Right lung (tissue), 5 donors: Measurements from ENCODE around the gene CDC26. TPM values are rescaled to one million over a fixed set of nuclear protein-coding genes. Genes with fewer than 3 reads are reported as not detected.
A peak's percentile ranks its signal among the peaks of the same experiment; 100 is the strongest.
"Not testable (repeated sequence)": the region's sequence is repeated elsewhere in the genome, so short reads cannot be mapped to it uniquely, and the experiment has no call there.

Experiments
- DNase-seq, 2 donors: peaks; one replicate each; pipeline ENCODE4 v3.0.0-alpha.2; 2013
- polyA plus RNA-seq, 5 donors: library from polyadenylated mRNA; unstranded; fragments of 120-200 nt; gene quantifications; one replicate each; pipeline versions ENCODE4 v1.2.1 to v1.2.3, GENCODE V29; 2013; ENCODE audit warnings: inconsistent platforms in 1 of 5, low replicate concordance in 1 of 5; ENCODE audit not compliant: insufficient read length in 5 of 5, insufficient read depth in 1 of 5

The CDC26 gene
- polyA plus RNA-seq, 5 donors, result 30.3 to 38.4 (median 34.8) TPM

DNA sequence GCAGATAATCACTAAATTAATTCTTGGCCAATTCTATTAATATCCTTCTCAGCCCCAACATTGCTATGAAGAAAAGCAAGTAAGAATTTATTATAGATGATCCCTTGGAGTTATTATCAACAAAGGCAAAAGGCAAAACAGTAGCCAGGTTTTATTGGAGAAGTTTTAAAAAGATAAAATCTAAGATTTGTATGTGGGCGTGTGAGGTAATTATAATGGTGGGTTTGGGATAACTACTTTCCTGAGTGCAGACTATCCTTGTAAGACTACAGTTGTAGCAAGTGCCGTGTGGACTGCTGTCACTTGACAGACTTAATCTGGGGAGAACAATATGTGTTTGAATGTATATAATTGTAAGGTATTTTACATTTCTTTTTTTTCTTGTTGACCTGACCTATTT, 30.8 kb downstream of the CDC26 start:
- no peak for DNase-seq

DNA sequence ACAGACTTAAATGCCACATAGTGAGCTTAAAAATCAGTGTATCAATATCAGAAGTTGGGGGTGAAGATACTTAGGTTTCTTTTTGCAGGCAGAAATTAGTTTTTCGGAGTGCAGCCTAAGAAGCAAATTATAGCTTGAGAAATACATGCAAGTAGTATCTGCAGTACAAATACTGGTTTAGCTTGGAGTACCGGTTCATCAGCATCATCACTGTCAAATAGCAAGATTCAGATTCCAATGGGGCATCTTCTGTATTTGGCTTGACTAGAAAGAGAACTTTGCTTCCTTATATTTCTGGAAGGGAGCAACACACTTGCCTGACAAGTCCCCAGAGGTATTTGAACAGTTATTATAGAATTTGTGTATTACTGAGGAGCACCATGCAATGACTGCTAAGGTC, 34.2 kb downstream of the CDC26 start:
- no peak for DNase-seq

DNA sequence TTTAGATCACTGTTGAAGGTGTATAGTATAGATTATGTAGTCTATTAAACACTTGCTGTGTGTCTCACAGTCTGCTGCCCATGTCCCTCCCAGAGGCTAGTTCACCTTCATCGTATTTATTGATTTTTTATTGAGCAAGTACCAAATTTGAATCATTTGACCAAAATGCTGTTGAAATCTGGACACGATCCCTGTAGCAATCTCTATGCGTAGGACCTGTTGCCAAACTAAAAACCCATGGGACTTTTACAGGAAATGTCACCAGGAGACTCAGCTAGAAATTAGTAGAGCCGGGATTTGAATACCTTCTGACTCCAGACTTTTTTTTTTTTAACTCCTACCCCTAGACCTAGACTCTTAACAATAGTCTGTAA, 36.5 kb downstream of the CDC26 start:
- DNase-seq, result no peak

DNA sequence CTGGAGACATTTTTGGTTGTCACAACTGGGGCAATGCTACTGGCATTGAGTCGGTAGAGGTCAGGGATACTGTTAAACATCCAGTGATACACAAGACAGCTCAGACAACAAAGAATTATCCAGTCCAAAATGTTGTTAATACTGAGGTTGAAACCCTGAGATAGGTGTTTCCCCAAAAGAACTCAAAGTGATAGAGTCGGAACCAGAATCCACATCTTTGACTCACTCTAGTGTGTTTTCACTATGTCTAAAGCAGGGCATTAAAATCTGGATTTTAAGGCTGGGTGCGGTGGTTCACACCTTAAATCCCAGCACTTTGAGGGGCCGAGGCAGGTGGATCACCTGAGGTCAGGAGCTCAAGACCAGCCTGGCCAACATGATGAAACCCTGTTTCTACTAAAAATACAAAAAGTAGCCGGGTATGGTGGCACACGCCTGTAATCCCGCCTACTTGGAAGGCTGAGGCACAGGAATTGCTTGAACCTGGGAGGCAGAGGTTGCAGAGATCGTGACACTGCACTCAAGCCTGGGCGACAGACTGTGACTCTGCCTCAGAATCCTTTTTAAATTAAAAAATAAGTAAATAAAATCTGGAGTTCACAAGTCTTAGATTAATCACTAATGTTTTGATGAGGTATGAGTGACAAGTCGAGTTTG, 37.0 kb downstream of the CDC26 start:
- DNase-seq, result no peak

DNA sequence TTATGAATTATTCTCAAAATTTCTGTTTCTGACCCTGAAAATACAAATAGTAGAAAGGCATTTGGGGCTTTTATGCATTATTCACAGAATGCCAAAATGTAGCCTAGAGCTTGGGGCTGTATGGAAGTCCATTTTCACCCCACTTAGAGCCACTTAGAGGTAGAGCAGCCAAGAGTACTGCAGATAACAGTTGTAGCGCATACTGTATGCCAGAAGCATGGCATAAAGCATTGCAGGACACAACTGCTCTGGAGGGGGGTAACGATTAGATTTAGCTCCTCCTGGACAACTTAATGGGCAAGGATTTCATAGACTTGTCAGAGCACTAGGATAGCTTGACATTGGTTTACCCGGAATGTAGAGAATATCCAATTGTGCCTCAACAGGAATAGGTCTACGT, 38.3 kb downstream of the CDC26 start:
- DNase-seq, result no peak

DNA sequence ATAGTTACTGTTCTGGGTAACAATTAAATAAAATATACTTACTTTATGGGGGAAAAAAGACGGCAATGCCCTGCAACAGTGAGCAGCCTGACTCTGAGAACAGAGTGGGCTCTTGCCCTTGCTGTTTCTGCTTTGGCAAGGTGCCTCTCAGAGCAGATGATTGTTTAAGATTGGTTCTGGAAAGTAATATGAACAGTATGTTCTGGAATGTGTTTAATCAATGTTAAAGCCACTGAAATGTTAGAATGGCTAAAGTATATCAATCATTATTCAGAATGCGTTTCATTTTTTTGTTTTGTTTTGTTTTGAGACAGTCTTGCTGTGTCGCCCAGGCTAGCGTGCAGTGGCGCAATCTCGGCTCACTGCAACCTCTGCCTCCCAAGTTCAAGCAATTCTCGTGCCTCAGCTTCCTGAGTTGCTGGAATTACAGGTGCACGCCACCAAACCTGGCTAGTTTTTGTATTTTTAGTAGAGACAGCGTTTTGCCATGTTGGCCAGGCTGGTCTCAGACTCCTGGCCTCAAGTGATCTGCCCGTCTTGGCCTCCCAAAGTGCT, 39.6 kb downstream of the CDC26 start:
- not testable (repeated sequence) for DNase-seq

DNA sequence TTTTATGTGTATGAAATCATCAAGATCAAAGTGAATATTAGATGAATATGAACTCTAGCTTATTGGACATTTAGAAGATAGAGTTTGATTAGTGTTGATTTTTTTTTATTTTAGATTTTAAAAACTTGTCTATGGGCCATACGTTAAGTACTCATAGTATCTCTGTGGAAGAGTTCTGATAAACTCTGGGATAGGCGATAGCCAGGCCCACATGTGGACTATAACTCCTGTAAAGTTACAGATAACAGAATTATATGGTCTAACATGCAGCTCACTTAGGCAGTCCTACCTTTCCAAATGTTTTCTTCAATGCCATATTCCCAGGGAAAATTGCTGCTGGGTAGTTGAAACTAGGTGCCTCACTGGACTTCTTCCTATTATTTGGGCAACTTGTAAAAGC, 43.7 kb downstream of the CDC26 start:
- no peak for DNase-seq

DNA sequence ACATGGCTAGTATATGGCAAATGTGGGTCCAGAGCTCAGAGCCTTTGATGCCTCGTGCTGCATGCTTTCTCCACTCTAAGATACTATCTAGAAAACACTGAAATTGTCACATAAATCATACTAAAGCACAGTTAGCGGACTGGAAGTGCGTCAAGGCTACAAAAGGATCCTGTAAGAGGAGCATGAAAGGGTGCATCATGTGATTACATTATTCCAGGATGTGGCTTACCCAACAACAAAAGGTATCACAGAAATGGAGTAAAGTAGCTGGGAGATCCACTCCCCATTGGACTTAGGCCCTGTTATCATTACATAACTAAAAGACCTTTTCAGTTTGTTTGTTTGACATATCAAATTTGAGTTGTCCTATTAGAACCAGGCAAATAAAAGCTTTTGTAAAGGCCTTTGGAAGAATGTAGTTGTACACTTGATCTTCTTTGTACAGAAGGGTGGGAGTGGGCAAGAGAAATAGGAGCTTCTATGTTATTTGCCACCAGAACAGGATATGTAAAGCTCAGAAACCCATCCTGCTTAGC, 47.2 kb downstream of the CDC26 start:
- DNase-seq, result no peak

DNA sequence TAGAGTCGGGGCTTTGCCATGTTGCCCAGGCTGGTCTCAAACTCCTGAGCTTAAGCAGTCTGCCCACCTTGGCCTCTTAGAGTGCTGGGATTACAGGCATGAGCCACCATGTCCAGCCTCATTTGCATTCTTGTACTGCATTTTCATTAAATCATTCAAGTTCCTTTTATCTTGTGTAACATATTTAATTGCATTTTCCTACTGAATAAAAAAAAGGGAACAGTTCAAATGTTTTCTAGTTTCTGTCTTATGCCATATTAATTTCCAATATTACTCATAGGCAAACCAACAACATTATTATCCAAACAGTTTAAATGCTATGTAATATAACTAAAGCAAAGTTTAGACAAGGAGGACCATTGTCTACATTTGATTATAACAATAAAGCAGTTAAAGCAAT, 47.9 kb downstream of the CDC26 start:
- DNase-seq, result no peak

DNA sequence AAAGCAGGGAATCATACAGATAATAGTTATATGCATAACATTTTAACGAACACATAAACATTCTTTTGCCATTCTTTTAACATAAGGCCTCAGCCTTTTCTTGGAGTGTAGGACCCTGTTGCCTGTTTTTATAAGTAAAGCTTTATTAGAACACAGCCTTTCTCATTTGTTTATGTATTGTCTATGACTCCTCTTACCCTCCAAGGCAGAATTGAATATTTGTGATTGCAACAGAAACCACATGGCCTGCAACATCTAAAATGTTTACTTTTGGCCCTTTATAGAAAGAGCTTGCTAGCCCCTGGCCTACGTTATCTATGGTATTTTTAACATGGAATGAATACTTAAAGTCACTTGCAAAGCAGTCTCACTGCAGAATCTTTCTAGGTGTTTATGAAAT, 51.4 kb downstream of the CDC26 start:
- DNase-seq, result no peak

DNA sequence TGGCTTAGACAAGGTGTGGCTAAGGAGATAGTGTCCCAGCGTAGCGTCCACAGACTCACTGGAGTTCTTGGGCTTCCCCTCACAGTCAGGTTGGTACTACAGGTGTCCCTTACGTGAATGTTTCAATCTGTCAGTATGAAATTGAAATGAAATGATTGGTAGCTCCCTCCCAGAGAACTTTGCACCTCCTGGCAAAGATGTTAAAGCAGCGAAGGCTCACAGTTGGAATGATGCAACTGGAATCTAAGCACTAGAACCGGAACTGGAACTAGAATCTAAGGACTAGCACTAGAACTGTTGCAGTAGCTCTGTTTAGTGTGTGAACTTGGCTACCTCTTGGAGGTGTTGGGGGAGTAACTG, 52.9 kb downstream of the CDC26 start:
- no peak for DNase-seq

DNA sequence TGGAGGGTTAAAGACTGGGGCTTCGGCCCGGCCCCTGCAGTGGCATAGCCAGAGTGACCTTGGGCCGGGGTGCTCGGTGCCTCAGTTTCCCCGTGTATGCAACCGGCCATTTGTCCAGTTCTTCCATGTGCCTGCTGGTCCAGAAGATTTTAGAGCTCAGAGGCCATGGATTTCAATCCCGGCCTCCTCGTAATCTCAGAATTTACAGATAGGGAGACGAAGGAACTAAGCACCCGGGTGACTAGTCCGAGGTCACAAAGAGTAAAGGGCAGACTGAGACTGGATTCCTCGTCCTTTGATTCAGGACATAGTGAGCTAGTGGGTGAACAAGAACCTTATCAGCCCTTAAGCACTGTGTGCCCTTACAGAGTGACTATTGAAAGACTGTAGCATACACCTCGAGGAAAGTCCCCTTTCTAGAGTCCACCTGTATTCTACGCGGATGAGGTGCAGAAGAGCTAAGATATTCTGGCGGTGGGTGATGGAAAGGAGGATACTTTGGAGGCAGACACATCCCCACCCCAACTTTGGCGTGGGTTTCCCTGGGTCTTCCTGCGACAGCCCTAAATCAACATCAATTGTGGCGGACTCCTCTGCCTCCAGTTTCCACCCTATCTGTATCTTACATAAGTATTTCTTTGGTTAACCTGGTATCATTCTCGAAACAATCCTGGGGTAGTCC, 53.4 kb downstream of the CDC26 start:
- no peak for DNase-seq

DNA sequence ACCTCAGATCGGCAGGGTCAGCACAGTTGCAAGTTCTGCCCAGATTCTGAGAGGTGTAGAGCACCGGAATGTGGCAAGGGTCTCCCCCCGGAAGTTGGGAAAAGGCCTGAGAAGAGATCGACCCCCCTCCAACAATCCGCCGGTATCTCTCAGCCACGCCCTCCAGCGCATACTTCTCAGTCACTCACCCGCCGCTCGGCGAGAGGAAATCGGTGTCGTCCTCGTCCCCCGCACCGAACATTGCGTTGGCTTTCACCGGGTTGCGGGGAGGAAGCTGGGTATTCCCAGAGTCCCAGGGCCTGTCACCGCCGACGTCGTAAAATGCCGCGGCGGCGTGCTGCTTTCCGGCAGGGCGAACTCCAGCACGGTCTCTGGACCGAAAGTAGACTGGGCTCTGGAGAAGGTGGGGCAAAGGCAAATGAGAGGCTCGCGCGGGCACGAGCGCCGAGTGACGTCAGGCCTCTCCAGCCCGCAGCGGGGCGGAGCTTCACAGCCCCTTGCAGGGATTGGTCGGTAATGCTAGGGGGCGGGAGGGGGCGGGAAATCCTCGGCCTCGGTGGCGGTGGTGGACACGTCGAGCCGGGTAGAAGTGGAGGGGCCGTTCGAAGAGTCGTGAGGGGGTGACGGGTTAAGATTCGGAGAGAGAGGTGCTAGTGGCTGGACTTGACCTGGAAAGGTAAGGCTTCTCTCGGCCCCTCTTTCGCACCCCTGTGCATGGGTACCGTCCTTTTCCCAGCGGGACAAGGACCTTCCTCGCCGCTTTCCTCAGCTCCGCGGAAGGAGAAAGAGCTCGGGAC, 54.2 kb downstream of the CDC26 start, which contains the start of the genes FKBP15 and SLC31A1:
TSS of gene FKBP15 (minus strand) at position 275 of the 797 bp plus-strand sequence. CDS start at position 241, 34 bp downstream.
TSS of gene SLC31A1 (plus strand) at position 542 of the 797 bp plus-strand sequence. CDS start 34,605 bp downstream, outside the sequence.
- peak; percentile 99 for DNase-seq

DNA sequence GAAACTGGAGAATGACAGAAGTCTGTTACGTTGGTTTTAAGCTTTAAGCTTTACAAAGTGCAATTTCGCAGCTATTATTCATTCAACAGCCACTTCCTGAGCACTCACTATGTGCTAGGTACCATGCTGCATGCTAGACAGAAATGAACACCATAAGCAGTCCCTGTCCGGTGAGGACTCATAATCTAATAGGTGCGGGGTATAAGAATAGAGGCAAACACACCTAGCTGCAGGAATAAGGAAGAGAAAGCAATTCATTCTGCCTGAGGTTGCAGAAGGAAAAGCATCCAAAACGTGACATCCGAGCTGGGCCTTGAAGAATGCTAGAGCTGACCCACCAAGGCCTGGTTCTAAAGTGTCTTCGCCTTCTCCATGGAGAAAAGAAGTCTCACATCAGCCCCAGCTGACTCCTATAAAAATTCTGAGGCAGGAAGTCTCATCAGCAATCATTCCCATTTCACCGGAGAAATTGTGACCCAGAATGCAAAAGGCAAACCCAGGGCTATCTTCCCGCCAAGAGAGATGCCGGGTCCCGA, 54.8 kb downstream of the CDC26 start:
- no peak for DNase-seq

DNA sequence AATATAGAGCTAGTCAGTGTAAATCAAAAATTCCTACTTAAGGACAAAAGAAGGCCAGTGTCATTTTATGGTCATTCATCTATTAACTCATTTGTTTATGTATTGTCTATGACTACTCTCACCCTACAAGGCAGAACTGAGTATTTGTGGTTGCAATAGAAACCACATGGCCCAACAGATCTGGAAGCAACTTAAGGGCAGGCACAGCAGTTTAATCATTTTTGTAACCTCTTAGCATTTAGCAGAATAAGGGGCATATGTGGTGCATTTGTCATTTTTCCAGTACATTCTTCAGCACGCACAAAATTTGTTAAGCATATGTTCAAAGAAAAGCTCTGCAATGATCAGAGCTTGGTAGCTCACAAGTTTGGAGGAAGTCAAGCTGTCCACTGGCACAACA, 55.4 kb downstream of the CDC26 start:
- DNase-seq, result no peak

DNA sequence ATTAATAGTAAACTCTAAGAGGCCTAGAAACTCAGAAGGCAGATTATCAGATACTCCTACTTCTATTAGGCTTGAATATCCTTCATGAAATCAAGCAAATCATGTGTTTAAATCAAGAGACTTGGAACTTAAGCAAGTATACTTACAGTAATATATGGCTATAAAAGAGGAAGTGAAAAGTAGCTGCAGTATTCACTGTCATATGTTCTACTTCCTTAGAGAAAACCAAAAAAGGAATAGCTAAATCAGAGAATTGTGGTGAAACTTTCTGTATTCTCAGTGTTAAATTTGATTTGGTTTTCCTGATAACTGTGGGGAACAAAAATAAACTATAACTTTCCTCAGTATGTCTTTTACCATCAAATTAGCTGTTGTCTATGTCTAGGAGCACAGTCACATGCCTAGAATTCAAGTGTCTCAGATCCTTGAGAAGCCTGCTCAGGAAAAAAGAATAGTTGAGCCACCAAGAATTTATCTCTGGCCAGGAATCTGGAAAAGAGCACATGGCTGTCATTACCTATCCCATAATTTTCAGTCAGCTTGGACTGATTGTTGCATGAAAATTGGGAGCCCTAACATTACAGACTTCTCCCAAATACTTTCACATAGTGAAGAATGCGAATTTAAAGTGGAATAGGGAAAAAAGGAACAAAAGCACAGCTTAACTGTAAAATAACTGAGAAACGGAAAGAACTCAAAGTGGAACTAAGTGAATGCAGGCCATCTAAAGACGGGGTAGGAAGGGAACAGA, 56.0 kb downstream of the CDC26 start:
- DNase-seq, result no peak

Other genes starting within 250 kb of the CDC26 start
- 10 to 100 TPM; 10.5 to 17.8 (median 13.5) TPM for gene ZFP37, start 218.8 kb downstream of the CDC26 start, polyA plus RNA-seq
- 1 to 10 TPM; 2.6 to 3.8 (median 2.7) TPM for gene SLC31A2, start 124.6 kb downstream of the CDC26 start, polyA plus RNA-seq
- 10 to 100 TPM; 26.3 to 36.8 (median 34.1) TPM for gene FKBP15, start 54.3 kb downstream of the CDC26 start, polyA plus RNA-seq
- gene SLC31A1, start 54.0 kb downstream of the CDC26 start, polyA plus RNA-seq, result 10 to 100 TPM; 14.9 to 18.8 (median 15.3) TPM
- gene PRPF4, start 86 bp upstream of the CDC26 start, polyA plus RNA-seq, result 10 to 100 TPM; 26.0 to 32.7 (median 30.4) TPM
- gene RNF183, start 27.8 kb upstream of the CDC26 start, polyA plus RNA-seq, result under 1 TPM; 0.29 to 0.67 (median 0.61) TPM
- 1 to 10 TPM; 4.9 to 6.8 (median 6.2) TPM for gene WDR31, start 64.7 kb upstream of the CDC26 start, polyA plus RNA-seq
- 1 to 10 TPM; 6.7 to 9.1 (median 8.4) TPM for gene BSPRY, start 74.0 kb upstream of the CDC26 start, polyA plus RNA-seq
- gene HDHD3, start 101.4 kb upstream of the CDC26 start, polyA plus RNA-seq, result 10 to 100 TPM; 11.2 to 17.2 (median 16.7) TPM
- 10 to 100 TPM; 36.8 to 50.0 (median 45.5) TPM for gene ALAD, start 125.7 kb upstream of the CDC26 start, polyA plus RNA-seq
- gene POLE3, start 135.1 kb upstream of the CDC26 start, polyA plus RNA-seq, result 10 to 100 TPM; 56.3 to 70.3 (median 67.0) TPM
- gene C9orf43, start 135.2 kb upstream of the CDC26 start, polyA plus RNA-seq, result 1 to 10 TPM in 1 of 5 donors, under 1 TPM in 4; 0.51 to 1.1 (median 0.73) TPM
- 10 to 100 TPM; 65.3 to 82.9 (median 75.8) TPM for gene RGS3, start 188.2 kb upstream of the CDC26 start, polyA plus RNA-seq